GM18508 (cell line): ENCODE results near the gene CCDC188.

Experiments
- ATAC-seq: cut with Tn5 transposase; IDR thresholded peaks from one replicate; pipeline ENCODE4 v1.9.1; 2021; ENCODE audit warnings: moderate number of reproducible peaks; ENCODE audit not compliant: insufficient read depth, unreplicated experiment

Gene CCDC188

GRCh38 chr22:20153945-20154344 is 3.1 kb upstream of the CCDC188 start:
- ATAC-seq: no peak

GRCh38 chr22:20152464-20152890 is 1.6 kb upstream of the CCDC188 start:
- no peak for ATAC-seq

GRCh38 chr22:20151276-20151588 is 377 bp upstream of the CCDC188 start:
- ATAC-seq: no peak

- ATAC-seq: no peak
Observed at GRCh38 chr22:20149257-20150250, 1.3 kb downstream of the CCDC188 start.

- no peak for ATAC-seq
Observed at GRCh38 chr22:20148414-20148813, 2.4 kb downstream of the CCDC188 start.

GRCh38 chr22:20147237-20147988 is 3.4 kb downstream of the CCDC188 start:
- no peak for ATAC-seq

GRCh38 chr22:20146777-20147176 is 4.1 kb downstream of the CCDC188 start:
- ATAC-seq: no peak

GRCh38 chr22:20145832-20146223 is 5.0 kb downstream of the CCDC188 start:
- ATAC-seq: no peak

- ATAC-seq: no peak
Observed at GRCh38 chr22:20145206-20145831, 5.5 kb downstream of the CCDC188 start.

- ATAC-seq: no peak
Observed at GRCh38 chr22:20143883-20144665, 6.8 kb downstream of the CCDC188 start.

GRCh38 chr22:20142711-20143621 is 7.9 kb downstream of the CCDC188 start:
- ATAC-seq: no peak

GRCh38 chr22:20141186-20142077 is 9.4 kb downstream of the CCDC188 start:
- no peak for ATAC-seq

GRCh38 chr22:20140521-20140964 is 10.3 kb downstream of the CCDC188 start:
- ATAC-seq: no peak

- ATAC-seq: no peak
Observed at GRCh38 chr22:20140107-20140445, 10.8 kb downstream of the CCDC188 start.

GRCh38 chr22:20139391-20140106 is 11.3 kb downstream of the CCDC188 start:
- ATAC-seq: no peak

- ATAC-seq: no peak
Observed at GRCh38 chr22:20138868-20139267, 12.0 kb downstream of the CCDC188 start.

- ATAC-seq: no peak
Observed at GRCh38 chr22:20138417-20138738, 12.5 kb downstream of the CCDC188 start.
